ENCODE measurements around the gene RAB4A.

DNA sequence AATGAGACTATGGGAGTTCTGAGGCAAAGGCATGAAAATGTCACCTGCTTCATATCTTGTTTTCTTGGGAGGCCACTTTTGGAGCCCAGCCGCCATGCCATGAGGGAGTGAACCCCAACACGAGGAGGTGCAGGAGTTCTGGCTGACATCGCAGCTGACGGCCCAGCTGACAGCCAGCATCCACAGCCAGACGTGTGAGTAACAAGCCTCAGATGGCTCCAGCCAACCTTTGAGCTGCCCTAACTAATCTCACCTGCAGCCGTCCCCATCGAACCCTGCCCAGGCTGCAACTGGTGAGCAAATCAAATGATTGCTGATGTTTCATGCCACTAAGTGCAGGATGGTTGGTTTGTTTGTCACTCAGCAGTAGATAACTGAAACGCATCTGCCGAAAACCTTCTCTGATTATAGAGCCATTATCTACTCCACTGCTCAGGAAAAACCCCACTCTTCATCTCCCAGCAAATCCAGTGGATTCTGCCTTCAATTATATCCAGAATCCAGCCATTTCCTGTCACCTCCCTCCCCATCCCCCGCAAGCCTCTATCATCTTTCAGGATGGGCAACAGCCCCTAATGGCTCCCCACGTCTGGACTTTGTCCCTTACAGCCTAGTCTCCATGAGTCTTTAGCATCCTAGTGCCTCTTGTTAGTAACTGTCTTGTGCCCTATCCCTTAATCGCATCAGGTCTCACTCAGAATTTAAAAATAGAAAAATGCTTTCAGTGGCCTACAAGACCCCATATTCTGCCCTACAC lies 18.5 kb upstream of the RAB4A start:
- TF ChIP-seq, protein P1, sequence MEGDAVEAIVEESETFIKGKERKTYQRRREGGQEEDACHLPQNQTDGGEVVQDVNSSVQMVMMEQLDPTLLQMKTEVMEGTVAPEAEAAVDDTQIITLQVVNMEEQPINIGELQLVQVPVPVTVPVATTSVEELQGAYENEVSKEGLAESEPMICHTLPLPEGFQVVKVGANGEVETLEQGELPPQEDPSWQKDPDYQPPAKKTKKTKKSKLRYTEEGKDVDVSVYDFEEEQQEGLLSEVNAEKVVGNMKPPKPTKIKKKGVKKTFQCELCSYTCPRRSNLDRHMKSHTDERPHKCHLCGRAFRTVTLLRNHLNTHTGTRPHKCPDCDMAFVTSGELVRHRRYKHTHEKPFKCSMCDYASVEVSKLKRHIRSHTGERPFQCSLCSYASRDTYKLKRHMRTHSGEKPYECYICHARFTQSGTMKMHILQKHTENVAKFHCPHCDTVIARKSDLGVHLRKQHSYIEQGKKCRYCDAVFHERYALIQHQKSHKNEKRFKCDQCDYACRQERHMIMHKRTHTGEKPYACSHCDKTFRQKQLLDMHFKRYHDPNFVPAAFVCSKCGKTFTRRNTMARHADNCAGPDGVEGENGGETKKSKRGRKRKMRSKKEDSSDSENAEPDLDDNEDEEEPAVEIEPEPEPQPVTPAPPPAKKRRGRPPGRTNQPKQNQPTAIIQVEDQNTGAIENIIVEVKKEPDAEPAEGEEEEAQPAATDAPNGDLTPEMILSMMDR (IDR thresholded peaks at IDR 0.05; ENCODE audit: low read depth, low read length) = no peak
- TF ChIP-seq POLR2A (IDR thresholded peaks at IDR 0.05; ENCODE audit: extremely low read depth, insufficient read length) = no peak
